ENCODE measurements around the gene KRTAP5-1.
"Not testable (repeated sequence)": the region's sequence is repeated elsewhere in the genome, so short reads cannot be mapped to it uniquely, and the experiment has no call there.

Gene KRTAP5-1

GRCh38 chr11:1598406-1598805 is 13.3 kb upstream of the KRTAP5-1 start:
- H3K27me3 ChIP-seq (ENCODE audit: insufficient read depth, low read length) = peaks cover 14% of the 10 kb centered on the region
- not testable (repeated sequence) for H3K27ac ChIP-seq (ENCODE audit: low read length); H3K4me3 ChIP-seq (ENCODE audit: low read length); H3K9ac ChIP-seq (ENCODE audit: low read depth, low read length); H3K9me3 ChIP-seq (ENCODE audit: insufficient read depth, low read depth, low read length); H3K36me3 ChIP-seq (ENCODE audit: insufficient read depth, low read depth, low read length); H3K4me1 ChIP-seq (ENCODE audit: insufficient read depth, low read length)

- Histone ChIP-seq H3K27ac (ENCODE audit: low read length) (no peak within 1 kb of the TSS), H3K4me3 (ENCODE audit: low read length) (no peak within 1 kb of the TSS), H3K36me3 (ENCODE audit: insufficient read depth, low read depth, low read length) (no peaks in the 10 kb centered on the region), H3K27me3 (ENCODE audit: insufficient read depth, low read length) (peaks cover 14% of the 10 kb centered on the region), H3K9ac (ENCODE audit: low read depth, low read length) (peak within 1 kb of the TSS; percentile 15; the same call in 1 of the 2 replicates), H3K9me3 (ENCODE audit: insufficient read depth, low read depth, low read length) (no peaks in the 10 kb centered on the region), H3K4me1 (ENCODE audit: insufficient read depth, low read length) (peaks cover 10% of the 10 kb centered on the region; the same call in 1 of the 2 replicates)
These were observed 12.9 kb upstream of the KRTAP5-1 start, which contains the start of gene KRTAP5-2 for GRCh38 chr11:1597994-1598380. Gene KRTAP5-2 (minus strand): TSS chr11:1598294. CDS start chr11:1598250, 44 bp downstream.

GRCh38 chr11:1597331-1597993 is 12.4 kb upstream of the KRTAP5-1 start:
- Histone ChIP-seq H3K36me3 (ENCODE audit: insufficient read depth, low read depth, low read length) (no peaks in the 10 kb centered on the region), H3K27me3 (ENCODE audit: insufficient read depth, low read length) (peaks cover 17% of the 10 kb centered on the region), H3K4me3 (ENCODE audit: low read length) (no peak overlapping the region), H3K9me3 (ENCODE audit: insufficient read depth, low read depth, low read length) (no peaks in the 10 kb centered on the region), H3K4me1 (ENCODE audit: insufficient read depth, low read length) (peaks cover 10% of the 10 kb centered on the region; the same call in 1 of the 2 replicates), H3K9ac (ENCODE audit: low read depth, low read length) (peak overlapping the region; percentile 15; the same call in 1 of the 2 replicates), H3K27ac (ENCODE audit: low read length) (no peak overlapping the region)

- not testable (repeated sequence) for H3K36me3 ChIP-seq (ENCODE audit: insufficient read depth, low read depth, low read length); H3K27ac ChIP-seq (ENCODE audit: low read length); H3K4me1 ChIP-seq (ENCODE audit: insufficient read depth, low read length); H3K9me3 ChIP-seq (ENCODE audit: insufficient read depth, low read depth, low read length); H3K4me3 ChIP-seq (ENCODE audit: low read length)
- peak overlapping the region; percentile 15; the same call in 1 of the 2 replicates for H3K9ac ChIP-seq (ENCODE audit: low read depth, low read length)
- H3K27me3 ChIP-seq (ENCODE audit: insufficient read depth, low read length) = peaks cover 20% of the 10 kb centered on the region
These were observed 11.6 kb upstream of the KRTAP5-1 start for GRCh38 chr11:1596576-1597121.

GRCh38 chr11:1595994-1596575 is 11.0 kb upstream of the KRTAP5-1 start:
- not testable (repeated sequence) for H3K4me3 ChIP-seq (ENCODE audit: low read length); H3K9me3 ChIP-seq (ENCODE audit: insufficient read depth, low read depth, low read length); H3K4me1 ChIP-seq (ENCODE audit: insufficient read depth, low read length); H3K36me3 ChIP-seq (ENCODE audit: insufficient read depth, low read depth, low read length); H3K27ac ChIP-seq (ENCODE audit: low read length); H3K9ac ChIP-seq (ENCODE audit: low read depth, low read length)
- peaks cover 20% of the 10 kb centered on the region for H3K27me3 ChIP-seq (ENCODE audit: insufficient read depth, low read length)

GRCh38 chr11:1592628-1593027 is 7.5 kb upstream of the KRTAP5-1 start:
- Histone ChIP-seq H3K4me3 (ENCODE audit: low read length) (no peak overlapping the region), H3K27me3 (ENCODE audit: insufficient read depth, low read length) (peaks cover 20% of the 10 kb centered on the region), H3K9ac (ENCODE audit: low read depth, low read length) (no peak overlapping the region), H3K4me1 (ENCODE audit: insufficient read depth, low read length) (peaks cover 10% of the 10 kb centered on the region; the same call in 1 of the 2 replicates), H3K27ac (ENCODE audit: low read length) (no peak overlapping the region), H3K36me3 (ENCODE audit: insufficient read depth, low read depth, low read length) (no peaks in the 10 kb centered on the region), H3K9me3 (ENCODE audit: insufficient read depth, low read depth, low read length) (no peaks in the 10 kb centered on the region)

- Histone ChIP-seq H3K27ac (ENCODE audit: low read length) (no peak overlapping the region), H3K4me3 (ENCODE audit: low read length) (no peak overlapping the region), H3K36me3 (ENCODE audit: insufficient read depth, low read depth, low read length) (no peaks in the 10 kb centered on the region), H3K9ac (ENCODE audit: low read depth, low read length) (no peak overlapping the region), H3K4me1 (ENCODE audit: insufficient read depth, low read length) (no peaks in the 10 kb centered on the region), H3K27me3 (ENCODE audit: insufficient read depth, low read length) (peaks cover 8% of the 10 kb centered on the region), H3K9me3 (ENCODE audit: insufficient read depth, low read depth, low read length) (no peaks in the 10 kb centered on the region)
These were observed 4.9 kb upstream of the KRTAP5-1 start for GRCh38 chr11:1589996-1590395.

- H3K36me3 ChIP-seq (ENCODE audit: insufficient read depth, low read depth, low read length); H3K27ac ChIP-seq (ENCODE audit: low read length); H3K9me3 ChIP-seq (ENCODE audit: insufficient read depth, low read depth, low read length); H3K9ac ChIP-seq (ENCODE audit: low read depth, low read length); H3K4me1 ChIP-seq (ENCODE audit: insufficient read depth, low read length); H3K4me3 ChIP-seq (ENCODE audit: low read length); H3K27me3 ChIP-seq (ENCODE audit: insufficient read depth, low read length): not testable (repeated sequence)
These were observed 4.3 kb upstream of the KRTAP5-1 start for GRCh38 chr11:1589191-1589963.

- peaks cover 3% of the 10 kb centered on the region for H3K27me3 ChIP-seq (ENCODE audit: insufficient read depth, low read length)
- no peaks in the 10 kb centered on the region for H3K4me1 ChIP-seq (ENCODE audit: insufficient read depth, low read length)
- no peak overlapping the region for H3K9ac ChIP-seq (ENCODE audit: low read depth, low read length)
- H3K36me3 ChIP-seq (ENCODE audit: insufficient read depth, low read depth, low read length) = no peaks in the 10 kb centered on the region
- H3K27ac ChIP-seq (ENCODE audit: low read length) = no peak overlapping the region
- no peak overlapping the region for H3K4me3 ChIP-seq (ENCODE audit: low read length)
- H3K9me3 ChIP-seq (ENCODE audit: insufficient read depth, low read depth, low read length) = no peaks in the 10 kb centered on the region
These were observed 1.6 kb upstream of the KRTAP5-1 start for GRCh38 chr11:1586699-1587098.

GRCh38 chr11:1582909-1583308 is 2.2 kb downstream of the KRTAP5-1 start:
- H3K4me1 ChIP-seq (ENCODE audit: insufficient read depth, low read length); H3K4me3 ChIP-seq (ENCODE audit: low read length); H3K36me3 ChIP-seq (ENCODE audit: insufficient read depth, low read depth, low read length); H3K27ac ChIP-seq (ENCODE audit: low read length); H3K9me3 ChIP-seq (ENCODE audit: insufficient read depth, low read depth, low read length); H3K9ac ChIP-seq (ENCODE audit: low read depth, low read length); H3K27me3 ChIP-seq (ENCODE audit: insufficient read depth, low read length): not testable (repeated sequence)

GRCh38 chr11:1581976-1582375 is 3.1 kb downstream of the KRTAP5-1 start:
- no peak overlapping the region for H3K9ac ChIP-seq (ENCODE audit: low read depth, low read length)

More at GRCh38 chr11:1581976-1582375, 3.1 kb downstream of the KRTAP5-1 start:
- H3K4me3 ChIP-seq (ENCODE audit: low read length) = no peak overlapping the region
- H3K36me3 ChIP-seq (ENCODE audit: insufficient read depth, low read depth, low read length) = no peaks in the 10 kb centered on the region
- peaks cover 9% of the 10 kb centered on the region; the same call in 1 of the 2 replicates for H3K9me3 ChIP-seq (ENCODE audit: insufficient read depth, low read depth, low read length)
- H3K27ac ChIP-seq (ENCODE audit: low read length) = no peak overlapping the region
- no peaks in the 10 kb centered on the region for H3K4me1 ChIP-seq (ENCODE audit: insufficient read depth, low read length)
- H3K27me3 ChIP-seq (ENCODE audit: insufficient read depth, low read length) = peaks cover 5% of the 10 kb centered on the region
